Lower leg skin (tissue), 3 donors: ENCODE data around the gene ZNF578.
"Not testable (repeated sequence)": the region's sequence is repeated elsewhere in the genome, so short reads cannot be mapped to it uniquely, and the experiment has no call there.

Experiments
- POLR2A ChIP-seq, 2 donors: fragments of 450-650 bp; IDR thresholded peaks; one replicate each; pipeline ENCODE4 v1.6.1; 2016 to 2017; ENCODE audit warnings: antibody characterized with exemption in 2 of 2, mild to moderate bottlenecking in 1 of 2, moderate library complexity in 1 of 2
- TF ChIP-seq, protein P1 (sequence below), 3 donors: fragments of 450-650 bp; IDR thresholded peaks; one replicate each; pipeline ENCODE4 v1.5.1; 2016; ENCODE audit warnings: antibody characterized with exemption in 3 of 3, mild to moderate bottlenecking in 3 of 3, moderate library complexity in 2 of 3

DNA sequence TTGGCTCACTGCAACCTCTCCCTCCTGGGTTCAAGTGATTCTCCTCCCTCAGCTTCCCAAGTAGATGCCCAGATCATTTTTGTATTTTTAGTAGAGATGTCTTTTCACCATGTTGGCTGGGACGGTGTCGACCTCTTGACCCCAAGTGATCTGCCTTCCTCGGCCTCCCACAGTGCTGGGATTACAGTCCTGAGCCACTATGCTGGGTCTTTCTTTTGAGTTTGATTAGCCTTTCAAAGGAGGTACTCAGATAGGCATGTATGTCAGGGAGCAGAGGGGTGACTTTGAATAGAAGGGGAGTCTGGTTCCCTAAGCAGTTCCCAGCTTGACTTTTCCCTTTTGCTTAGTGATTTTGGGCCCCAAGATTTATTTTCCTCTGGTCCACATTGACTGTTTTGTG, 47.1 kb downstream of the ZNF578 start:
- TF ChIP-seq, protein P1, sequence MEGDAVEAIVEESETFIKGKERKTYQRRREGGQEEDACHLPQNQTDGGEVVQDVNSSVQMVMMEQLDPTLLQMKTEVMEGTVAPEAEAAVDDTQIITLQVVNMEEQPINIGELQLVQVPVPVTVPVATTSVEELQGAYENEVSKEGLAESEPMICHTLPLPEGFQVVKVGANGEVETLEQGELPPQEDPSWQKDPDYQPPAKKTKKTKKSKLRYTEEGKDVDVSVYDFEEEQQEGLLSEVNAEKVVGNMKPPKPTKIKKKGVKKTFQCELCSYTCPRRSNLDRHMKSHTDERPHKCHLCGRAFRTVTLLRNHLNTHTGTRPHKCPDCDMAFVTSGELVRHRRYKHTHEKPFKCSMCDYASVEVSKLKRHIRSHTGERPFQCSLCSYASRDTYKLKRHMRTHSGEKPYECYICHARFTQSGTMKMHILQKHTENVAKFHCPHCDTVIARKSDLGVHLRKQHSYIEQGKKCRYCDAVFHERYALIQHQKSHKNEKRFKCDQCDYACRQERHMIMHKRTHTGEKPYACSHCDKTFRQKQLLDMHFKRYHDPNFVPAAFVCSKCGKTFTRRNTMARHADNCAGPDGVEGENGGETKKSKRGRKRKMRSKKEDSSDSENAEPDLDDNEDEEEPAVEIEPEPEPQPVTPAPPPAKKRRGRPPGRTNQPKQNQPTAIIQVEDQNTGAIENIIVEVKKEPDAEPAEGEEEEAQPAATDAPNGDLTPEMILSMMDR (IDR thresholded peaks at IDR 0.05): not testable (repeated sequence)
- TF ChIP-seq POLR2A (IDR thresholded peaks at IDR 0.05): not testable (repeated sequence)
